GM19025 (cell line): ENCODE data around the gene COL11A2.
A peak's percentile ranks its signal among the peaks of the same experiment; 100 is the strongest.
"Not testable (repeated sequence)": the region's sequence is repeated elsewhere in the genome, so short reads cannot be mapped to it uniquely, and the experiment has no call there.

Experiments
- ATAC-seq: cut with Tn5 transposase; IDR thresholded peaks from one replicate; pipeline ENCODE4 v1.9.1; 2021; ENCODE audit warnings: mild to moderate bottlenecking, low read depth, moderate library complexity; ENCODE audit not compliant: unreplicated experiment

COL11A2 gene

DNA sequence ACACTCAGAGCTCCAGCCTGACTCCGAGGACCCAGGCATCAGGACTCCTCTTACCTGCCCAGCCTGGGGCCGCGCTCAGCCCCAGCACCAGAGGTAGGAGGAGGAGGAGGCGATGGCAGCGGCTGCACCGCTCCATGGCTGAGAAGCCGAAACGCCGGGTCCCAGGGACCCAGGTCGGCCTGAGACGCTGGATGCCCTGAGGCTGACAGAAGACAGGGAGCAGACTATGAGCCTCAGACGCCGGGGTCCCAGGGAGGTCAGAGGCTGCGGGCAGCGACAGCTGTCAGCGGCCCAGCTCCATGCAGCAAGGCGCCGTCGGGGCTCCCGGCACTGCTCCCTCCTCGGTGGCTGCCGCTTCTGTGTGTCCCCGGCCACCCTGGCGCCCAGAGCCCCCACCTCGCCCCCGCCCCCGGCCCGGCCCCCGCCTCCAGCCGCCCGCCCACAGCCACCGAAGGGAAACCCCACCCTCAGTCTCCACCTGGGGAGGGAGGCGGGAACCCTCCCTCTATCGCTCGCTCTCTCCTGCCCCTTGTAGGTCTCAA lies at the start of gene COL11A2:
Gene COL11A2 (minus strand): TSS at position 363 of the 542 bp plus-strand sequence. CDS start 227 bp downstream, at position 136.
- ATAC-seq: no peak

DNA sequence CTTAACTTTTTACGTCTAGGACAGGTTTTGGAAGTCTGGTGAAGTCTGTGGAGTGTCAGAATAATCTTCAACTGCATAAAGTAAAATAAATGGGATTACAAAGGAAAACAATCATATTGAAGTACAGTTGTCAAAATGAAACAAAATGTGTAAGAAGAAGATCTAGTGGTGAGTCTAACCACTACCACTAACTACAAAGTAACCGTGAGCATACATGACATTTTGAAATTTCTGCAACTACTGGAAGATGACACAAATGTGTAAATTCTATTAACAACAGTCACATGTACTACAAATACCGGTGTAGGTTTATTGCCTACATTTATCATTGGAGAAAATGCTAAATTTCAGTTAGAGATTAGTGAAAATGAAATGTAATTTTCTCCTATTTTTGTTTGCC lies 49.7 kb upstream of the COL11A2 start:
- no peak for ATAC-seq

- no peak for ATAC-seq
Observed at GRCh38 chr6:33237741-33238140, 45.5 kb upstream of the COL11A2 start.

DNA sequence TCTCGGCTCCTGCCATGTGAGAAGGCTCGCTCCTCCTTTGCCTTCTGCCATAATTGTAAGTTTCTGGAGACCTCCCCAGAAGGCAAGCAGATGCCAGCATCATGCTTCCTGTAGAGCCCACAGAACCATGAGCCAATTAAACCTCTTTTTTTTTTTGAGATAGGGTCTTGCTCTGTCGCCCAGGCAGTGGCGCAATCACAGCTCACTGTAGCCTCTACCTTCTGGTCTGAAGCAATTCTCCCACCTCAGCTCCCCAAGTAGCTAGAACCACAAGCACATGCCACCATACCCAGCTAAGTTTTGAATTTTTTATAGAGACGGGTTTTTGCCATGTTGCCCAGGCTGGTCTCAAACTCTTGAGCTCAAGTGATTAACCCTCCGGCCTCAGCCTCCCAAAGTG lies 44.6 kb upstream of the COL11A2 start:
- ATAC-seq: no peak

DNA sequence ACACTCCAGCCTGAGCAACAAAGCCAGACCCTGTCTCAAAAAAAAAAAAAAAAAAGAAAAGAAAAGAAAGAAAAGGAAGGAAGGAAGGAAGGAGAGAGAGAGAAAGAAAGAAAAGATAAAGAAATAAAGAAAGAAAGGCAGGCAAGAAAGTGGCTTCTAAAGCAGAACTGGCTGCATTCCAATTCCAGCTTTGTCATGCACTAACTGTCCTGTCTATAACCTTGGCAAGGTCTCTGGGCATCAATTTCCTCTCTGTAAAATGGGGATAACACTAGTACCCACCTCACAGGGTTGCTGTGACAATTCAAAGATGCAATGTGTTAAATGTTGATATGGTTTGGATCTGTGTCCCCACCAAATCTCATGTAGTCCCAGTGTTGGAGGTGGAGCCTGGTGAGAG lies 44.1 kb upstream of the COL11A2 start:
- no peak for ATAC-seq

- no peak for ATAC-seq
Observed at GRCh38 chr6:33235221-33235634, 43.0 kb upstream of the COL11A2 start.

DNA sequence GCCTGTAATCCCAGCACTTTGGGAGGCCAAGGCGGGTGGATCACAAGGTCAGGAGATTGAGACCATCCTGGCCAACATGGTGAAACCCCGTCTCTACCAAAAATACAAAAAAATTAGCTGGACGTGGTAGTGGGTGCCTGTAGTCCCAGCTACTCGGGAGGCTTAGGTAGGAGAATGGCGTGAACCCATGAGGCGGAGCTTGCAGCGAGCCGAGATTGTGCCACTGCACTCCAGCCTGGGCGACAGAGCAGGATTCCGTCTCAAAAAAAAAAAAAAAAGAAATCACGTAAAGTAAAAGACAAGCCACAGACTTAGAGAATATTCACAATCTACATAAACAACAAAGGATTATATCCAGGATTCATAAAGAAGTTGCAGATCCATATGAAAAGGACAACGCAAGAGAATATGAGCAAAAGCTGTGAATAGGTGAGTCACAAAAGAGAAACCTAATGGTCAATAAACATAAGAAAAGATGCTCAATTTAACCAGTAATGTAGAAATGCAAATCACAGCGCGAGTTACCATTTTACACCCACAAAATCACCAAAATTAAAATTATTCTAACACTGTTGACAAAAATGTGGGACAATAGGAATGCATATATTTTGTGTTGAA lies 34.3 kb upstream of the COL11A2 start:
- ATAC-seq: not testable (repeated sequence)

DNA sequence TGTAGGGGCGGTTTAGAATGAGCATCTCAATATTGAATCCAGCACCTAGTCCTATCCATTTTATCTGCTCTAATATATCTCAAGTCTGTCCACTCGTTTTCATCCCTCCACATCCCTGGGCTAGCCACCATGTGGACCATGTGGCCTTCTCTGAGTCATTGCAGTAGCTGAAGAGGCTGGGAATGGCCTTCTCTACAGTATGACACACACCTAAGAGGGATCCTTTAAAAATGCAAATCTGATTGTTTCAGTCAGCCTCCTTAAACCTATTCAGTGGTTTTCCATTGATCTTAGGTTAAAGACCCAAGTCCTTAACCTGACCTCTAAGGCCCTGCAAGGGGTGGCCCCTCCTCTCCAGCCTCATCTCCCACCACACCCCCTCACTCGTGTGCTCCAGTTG lies 25.4 kb upstream of the COL11A2 start:
- no peak for ATAC-seq

DNA sequence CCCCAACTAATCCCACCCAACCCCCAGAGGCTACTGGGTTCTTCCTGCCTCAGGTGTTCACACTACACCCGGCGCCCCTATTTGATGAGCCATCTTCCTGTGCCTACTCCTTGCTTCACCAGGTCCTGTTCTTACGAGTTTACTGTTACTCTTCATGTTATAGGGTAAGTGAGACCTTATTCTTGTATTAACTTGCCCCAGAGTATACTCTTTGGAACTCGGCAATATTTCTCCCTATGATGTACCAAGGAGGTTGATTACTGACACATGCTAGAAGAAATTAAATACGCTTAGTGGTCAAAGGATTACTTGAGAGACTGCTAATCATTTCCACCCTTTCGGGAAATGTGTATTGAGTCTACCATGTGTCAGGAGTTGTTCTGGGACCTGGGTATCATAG lies 25.0 kb upstream of the COL11A2 start:
- ATAC-seq: no peak

DNA sequence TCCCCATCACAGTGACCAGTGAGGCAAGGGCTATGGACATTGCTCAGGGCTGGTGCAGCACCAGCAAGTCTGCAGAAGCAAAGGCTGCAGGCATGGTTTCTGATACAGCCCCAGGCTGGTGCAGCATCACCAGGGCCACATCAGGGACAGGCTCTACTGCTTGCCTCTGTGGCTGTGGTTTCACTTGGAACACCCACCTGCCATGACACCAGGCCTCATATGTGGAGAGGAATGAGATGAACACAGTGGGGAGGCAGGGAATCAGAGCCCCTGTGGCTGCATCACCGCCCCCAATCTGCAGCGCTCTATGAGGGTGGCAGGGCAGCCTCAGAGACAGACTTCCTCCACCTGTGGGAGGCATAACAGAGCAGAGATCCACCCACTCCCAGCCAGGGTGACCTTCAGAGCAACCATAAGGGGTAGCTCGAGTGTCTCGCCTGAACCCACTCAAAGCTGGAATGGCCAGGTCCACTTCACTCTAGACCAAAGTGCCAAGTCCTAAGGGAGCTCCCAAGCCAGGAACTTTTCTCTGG lies 23.9 kb upstream of the COL11A2 start:
- no peak for ATAC-seq

DNA sequence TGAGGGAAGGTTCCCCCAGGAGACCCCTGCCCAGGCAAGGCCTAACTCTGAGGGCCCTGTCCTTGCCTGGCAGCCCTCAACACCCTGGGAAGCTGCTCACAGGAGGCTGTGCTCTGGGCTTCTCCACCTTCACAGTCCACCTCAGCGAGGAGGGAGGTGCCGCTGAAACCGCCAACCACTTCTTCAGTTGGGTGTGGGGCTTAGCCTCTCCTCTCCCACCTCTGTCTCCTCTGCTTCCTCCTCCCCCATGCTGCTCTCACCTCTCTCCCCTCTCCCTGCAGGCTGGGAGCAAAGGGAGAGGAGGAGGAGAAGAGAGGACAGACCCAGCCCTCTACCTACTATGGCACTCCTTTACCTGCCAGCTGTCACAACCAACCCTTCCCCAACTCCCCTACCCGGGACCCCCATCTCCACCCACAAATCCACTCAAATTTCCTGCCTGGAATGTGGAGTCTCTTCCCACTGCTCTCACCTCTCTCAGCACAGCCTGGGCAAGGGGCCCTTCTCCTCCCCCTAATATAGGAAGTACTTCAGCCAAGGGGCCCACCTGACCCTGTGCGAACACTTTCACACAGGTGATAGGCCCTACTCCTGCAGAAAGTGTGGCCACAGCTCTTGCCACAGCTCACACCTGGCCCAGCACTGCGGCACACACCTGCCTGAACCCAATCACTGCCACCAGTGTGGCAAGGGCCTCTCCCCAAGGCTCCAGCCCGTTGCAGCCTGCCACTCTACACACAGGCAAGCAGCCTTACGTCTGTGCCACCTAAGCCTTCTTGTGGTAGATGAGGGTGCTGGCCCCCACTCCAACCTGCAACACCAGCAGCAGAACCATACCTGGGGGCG lies 23.2 kb upstream of the COL11A2 start:
- no peak for ATAC-seq

DNA sequence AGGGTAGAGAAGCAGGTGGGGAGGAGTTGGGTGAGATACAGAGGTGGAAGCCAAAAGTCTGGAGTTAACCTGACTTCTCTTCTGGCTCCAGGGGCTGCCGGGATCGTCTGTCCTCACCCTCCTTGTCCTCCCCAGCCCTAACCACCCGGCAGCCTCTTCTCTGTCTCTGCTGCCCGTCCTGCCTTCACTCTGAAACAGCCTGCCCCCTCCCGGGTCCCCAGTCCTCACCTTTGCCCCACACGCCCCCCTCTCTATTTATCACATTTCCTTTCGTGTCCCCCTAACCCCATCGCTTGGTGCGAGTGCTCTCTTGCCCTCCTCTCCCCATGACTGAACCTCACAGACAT lies 21.7 kb upstream of the COL11A2 start:
- no peak for ATAC-seq

DNA sequence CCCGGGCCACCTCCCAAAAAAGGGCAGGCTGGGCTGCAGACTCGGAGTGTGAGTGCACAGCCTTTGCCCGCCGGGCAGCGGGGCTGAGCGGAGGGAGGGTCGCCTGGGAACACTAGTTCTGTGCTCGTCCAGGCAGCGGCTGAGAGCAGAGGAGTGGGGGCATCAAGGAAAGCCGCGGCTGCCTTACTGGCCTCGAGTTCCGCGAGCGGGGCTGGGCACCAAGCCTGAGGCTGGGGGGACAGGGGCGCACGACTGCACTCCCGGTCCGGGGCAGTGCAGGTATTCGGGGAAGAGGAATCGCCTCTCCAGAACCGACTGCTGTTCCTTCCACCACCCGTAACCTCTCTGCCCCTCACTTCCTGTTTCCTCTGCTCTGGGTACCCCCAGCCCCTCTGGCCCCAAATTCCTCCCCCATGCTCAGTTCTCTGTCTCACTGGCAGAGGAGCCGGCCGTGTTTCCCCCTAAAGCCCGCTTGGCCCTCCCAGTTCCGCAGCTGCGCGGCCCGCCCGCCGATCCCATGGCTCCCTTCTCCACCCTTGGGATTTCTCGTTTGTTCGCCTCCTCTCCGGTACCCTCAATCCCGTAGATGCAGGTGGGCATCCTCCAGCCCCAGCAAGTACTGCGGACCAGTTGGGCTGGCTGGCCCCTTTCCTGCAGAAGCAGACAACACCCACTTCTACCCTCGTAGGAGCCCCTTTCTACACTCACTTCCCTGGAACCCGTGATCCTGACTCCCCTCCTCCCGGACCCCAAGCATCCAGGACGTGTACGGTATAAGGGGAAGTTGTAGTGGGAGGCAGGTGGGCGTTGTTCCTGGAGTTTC lies 21.1 kb upstream of the COL11A2 start:
- ATAC-seq: no peak

DNA sequence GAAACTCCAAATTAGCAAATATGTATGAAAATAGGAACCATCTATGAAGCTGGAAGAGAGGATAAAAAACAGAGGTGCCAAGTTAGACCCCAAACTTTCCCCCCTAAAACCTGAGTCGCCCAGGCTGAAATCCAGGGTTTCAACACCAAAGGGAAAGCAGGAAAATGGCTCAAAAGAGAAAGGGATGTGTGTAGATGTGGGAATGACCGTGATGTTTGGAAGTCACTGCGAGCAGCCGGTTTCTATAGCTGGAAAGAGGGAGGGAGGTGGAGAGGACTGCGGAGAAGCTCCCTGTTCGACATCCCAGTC lies 20.5 kb upstream of the COL11A2 start:
- ATAC-seq: no peak

DNA sequence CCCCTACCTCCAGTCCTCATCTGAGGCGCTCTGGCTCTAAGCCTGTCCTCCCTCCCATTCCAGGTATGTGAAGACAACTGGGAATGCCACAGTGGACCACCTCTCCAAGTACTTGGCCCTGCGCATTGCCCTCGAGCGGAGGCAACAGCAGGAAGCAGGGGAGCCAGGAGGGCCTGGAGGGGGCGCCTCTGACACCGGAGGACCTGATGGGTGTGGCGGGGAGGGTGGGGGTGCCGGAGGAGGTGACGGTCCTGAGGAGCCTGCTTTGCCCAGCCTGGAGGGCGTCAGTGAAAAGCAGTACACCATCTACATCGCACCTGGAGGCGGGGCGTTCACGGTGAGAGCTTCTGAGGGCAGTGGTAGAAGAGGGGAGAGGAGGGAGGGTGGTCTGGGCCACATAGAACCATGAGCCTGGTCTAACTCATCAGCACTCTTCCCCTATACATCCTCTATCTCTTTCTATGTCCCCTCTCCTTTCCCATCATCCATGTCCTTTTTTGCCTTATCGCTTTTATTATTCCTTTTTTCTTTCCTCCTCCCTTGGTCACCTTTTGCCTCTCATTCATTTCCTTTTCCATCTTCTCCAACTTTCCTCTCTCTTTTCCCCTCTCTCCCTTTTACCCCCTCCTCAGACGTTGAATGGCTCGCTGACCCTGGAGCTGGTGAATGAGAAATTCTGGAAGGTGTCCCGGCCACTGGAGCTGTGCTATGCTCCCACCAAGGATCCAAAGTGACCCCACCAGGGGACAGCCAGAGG lies 19.6 kb upstream of the COL11A2 start:
- ATAC-seq: no peak

GRCh38 chr6:33211136-33211535 lies 18.9 kb upstream of the COL11A2 start:
- no peak for ATAC-seq

- ATAC-seq: no peak
Observed at GRCh38 chr6:33209856-33210255, 17.6 kb upstream of the COL11A2 start.

DNA sequence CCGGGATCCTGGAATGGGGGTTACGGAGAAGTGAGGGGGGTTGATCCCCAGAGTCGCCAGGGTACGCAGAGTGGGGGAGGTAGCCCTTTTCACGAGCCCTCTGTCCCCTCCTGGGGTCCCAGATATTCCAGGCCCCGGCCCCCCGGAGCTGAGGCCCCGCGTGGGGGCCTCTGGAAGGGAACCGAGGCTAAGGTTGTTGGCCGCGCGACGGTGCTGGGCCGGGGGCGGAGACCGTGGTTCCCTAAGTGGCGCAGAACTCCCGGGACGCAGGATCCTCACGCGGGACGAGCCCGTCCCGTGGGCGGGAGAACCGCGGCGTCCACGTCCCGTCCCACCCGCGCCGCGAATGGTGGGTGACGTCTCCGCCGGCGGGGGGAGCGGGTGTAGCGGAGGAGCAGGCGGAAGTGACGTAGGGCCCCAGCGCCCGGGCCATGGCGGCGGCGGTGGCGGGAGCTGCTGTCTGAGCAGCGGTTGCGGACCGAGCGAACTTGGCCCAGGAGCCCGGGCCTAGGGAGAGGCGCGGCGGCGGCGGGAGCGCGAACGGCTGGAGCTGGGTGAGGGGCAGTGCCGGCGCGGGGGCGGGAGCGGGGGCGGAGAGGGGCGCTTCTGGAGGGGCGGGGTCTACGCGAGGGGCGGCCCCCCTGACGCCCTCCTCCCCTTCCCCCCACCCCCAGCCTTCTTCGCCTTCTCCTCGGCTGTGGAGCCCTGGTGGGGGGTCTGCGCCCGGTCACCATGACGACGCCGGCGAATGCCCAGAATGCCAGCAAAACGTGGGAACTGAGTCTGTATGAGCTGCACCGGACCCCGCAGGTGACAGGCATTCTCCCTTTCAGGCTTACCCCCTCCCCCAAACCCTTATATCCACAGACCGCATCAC lies 16.1 kb upstream of the COL11A2 start, which contains the start of gene RING1:
Gene RING1 (plus strand): TSS at position 410 of the 877 bp plus-strand sequence. CDS start 323 bp downstream, at position 733.
- peak; percentile 49 for ATAC-seq

- no peak for ATAC-seq
Observed at GRCh38 chr6:33207552-33208090, 15.4 kb upstream of the COL11A2 start.
